ENCODE results near the gene SPTBN5.
"Not testable (repeated sequence)": the region's sequence is repeated elsewhere in the genome, so short reads cannot be mapped to it uniquely, and the experiment has no call there.

SPTBN5 gene

DNA sequence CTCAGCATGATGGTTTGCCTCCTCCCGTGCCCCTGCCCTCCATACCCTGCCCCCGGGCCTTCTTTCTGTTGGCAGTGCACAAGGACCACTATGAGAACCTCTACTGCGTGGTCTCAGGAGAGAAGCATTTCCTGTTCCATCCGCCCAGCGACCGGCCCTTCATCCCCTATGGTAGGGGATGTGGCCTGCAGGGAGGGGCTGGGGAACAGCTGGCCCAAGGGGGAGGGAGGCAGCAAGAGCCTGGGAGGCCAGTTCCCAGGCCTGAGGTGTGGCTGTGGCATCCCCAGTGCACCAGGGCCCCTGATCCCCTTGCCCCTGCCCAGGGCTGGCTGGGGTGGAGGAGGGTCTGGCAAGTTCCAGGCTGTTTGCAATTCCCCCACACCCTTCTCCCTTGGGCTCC is 57.8 kb downstream of the SPTBN5 start:
- DNase-seq (ENCODE audit: low spot score) = no peak

DNA sequence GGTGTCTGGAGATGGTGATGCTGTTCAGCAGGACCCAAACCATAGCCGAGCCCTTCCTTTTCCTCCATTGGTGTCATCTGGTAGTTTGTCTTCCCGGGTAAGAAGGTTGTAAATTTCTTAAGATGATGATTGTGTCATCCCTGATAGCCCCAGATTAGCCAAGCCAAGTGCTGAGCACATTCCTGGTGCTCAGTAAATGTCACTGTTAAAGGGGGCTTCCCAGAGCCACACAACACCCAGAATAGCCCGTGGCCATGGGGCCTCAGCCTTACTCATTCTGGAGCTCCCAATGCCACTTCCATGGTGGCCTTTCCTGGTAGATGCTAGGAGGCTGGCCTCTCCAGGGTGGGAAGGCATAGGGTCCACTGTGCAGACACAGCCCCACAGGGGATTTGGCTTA is 59.8 kb downstream of the SPTBN5 start:
- TF ChIP-seq, protein P1, sequence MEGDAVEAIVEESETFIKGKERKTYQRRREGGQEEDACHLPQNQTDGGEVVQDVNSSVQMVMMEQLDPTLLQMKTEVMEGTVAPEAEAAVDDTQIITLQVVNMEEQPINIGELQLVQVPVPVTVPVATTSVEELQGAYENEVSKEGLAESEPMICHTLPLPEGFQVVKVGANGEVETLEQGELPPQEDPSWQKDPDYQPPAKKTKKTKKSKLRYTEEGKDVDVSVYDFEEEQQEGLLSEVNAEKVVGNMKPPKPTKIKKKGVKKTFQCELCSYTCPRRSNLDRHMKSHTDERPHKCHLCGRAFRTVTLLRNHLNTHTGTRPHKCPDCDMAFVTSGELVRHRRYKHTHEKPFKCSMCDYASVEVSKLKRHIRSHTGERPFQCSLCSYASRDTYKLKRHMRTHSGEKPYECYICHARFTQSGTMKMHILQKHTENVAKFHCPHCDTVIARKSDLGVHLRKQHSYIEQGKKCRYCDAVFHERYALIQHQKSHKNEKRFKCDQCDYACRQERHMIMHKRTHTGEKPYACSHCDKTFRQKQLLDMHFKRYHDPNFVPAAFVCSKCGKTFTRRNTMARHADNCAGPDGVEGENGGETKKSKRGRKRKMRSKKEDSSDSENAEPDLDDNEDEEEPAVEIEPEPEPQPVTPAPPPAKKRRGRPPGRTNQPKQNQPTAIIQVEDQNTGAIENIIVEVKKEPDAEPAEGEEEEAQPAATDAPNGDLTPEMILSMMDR (IDR thresholded peaks at IDR 0.05; ENCODE audit: extremely low read depth, missing control alignments) = no peak

More for the DNA sequence above, 57.8 kb downstream of the SPTBN5 start:
- TF ChIP-seq, protein P1 (IDR thresholded peaks at IDR 0.05; ENCODE audit: extremely low read depth, missing control alignments) = no peak

DNA sequence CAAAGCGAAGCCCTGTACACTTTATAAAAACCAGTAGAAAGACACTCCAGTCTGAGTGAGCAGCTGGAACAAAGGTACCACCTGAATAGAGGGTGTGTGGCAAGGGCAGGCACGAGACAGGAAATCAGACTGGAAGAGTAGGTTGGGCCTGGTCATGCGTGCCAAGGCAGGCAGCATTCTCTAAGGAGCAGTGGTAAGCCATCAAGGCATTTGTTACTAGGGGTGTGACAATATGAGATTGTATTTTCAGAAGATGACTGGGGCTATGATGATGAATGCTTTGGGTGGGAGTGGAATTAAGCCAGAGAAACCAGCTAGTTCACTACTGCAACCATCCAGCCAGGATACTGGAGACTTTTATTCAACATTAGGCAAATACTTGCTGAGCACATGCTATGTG is 61.0 kb downstream of the SPTBN5 start:
- no peak for DNase-seq (ENCODE audit: low spot score)

More for the DNA sequence above, 59.8 kb downstream of the SPTBN5 start:
- DNase-seq (ENCODE audit: low spot score) = no peak

DNA sequence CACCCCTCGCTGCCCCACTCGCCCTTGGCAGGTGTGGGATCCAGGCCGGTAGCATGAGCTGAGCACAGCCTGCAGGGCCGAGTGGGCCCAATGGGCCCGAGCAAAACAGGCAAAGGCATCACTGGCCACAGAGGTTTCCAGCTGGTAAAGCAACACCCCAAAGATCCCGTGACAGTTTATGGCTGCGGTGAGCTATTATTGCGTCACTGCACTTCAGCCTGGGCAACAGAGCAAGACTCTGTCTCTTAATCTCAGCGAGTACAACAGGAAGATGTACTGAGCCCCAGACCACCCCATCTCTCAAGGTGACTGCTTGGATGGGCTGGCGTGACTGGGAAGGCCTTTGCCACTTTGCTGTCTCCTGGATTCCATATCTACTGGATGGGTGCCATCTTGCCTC is 61.6 kb downstream of the SPTBN5 start:
- no peak for DNase-seq (ENCODE audit: low spot score)
- TF ChIP-seq, protein P1 (IDR thresholded peaks at IDR 0.05; ENCODE audit: extremely low read depth, missing control alignments) = no peak

More for the DNA sequence above, 61.0 kb downstream of the SPTBN5 start:
- TF ChIP-seq, protein P1 (IDR thresholded peaks at IDR 0.05; ENCODE audit: extremely low read depth, missing control alignments) = no peak

DNA sequence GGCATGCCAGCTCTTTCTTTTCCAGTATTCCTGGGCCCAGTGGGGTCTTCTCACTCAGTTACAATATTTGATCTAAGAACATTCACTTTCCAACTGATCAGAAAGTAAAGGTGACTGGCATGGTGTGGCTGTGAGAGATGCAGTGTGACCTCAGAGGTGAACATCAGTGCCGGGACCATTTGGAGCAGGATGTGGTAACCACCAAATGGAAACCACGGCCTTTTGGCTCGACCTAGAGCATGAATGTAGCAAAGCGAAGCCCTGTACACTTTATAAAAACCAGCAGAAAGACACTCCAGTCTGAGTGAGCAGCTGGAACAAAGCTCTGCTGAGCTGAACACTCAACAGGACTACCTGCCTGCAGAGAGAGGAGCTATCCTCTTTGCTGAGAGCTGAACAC is 62.6 kb downstream of the SPTBN5 start:
- not testable (repeated sequence) for DNase-seq (ENCODE audit: low spot score)

DNA sequence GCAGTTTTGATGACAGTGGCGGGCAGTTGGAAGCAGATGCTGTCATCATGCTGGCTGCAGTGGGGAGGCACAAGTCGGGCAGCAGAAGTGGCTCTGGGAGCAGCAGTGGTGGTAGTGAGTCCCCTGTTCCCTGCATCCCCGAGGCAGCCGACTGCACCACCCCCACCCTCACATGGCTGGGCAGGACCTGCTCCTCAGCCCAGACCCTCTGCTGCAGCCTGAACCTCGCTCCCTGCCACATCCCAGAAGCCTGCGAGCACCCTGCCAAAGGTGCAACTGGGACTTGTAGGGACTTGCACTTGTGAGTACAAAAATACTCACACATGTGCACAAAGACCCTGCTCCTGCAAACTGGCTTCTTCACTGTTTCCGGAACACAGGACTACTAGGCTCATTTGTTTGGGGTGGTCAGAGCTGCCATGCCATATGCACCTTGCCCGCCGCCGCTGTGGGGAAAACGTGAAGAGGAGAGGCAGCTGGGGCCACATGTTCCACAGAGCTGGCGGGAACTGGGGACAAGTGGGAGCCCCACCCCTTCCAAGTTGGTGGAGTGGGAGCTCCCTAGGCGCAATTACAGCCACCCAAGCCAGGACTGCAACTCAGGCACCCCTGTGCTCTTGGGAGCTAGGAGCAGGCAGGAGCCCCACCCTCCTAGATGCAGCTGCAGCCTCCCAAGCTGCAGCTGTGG is 63.8 kb downstream of the SPTBN5 start:
- no peak for DNase-seq (ENCODE audit: low spot score)
- TF ChIP-seq, protein P1 (IDR thresholded peaks at IDR 0.05; ENCODE audit: extremely low read depth, missing control alignments) = no peak

DNA sequence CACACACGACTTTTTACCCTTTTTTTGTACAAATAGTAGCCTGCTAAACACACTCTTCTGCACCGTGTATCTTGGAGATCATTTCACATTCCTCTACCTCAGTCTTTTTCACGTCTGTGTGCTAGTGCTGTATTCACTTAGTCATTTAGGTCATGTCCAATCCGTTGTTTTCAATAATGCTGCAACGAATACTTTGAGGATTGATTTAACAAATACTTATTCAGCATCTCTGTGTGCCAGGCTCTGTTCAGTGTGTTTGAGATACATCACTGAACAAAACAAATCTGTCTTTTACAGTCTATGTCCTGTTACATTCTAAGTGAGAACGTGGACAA is 65.1 kb downstream of the SPTBN5 start:
- DNase-seq (ENCODE audit: low spot score) = no peak
- TF ChIP-seq, protein P1 (IDR thresholded peaks at IDR 0.05; ENCODE audit: extremely low read depth, missing control alignments) = no peak

Data from GM20000 (cell line).